ENCODE measurements around the gene CYTH4.

DNA sequence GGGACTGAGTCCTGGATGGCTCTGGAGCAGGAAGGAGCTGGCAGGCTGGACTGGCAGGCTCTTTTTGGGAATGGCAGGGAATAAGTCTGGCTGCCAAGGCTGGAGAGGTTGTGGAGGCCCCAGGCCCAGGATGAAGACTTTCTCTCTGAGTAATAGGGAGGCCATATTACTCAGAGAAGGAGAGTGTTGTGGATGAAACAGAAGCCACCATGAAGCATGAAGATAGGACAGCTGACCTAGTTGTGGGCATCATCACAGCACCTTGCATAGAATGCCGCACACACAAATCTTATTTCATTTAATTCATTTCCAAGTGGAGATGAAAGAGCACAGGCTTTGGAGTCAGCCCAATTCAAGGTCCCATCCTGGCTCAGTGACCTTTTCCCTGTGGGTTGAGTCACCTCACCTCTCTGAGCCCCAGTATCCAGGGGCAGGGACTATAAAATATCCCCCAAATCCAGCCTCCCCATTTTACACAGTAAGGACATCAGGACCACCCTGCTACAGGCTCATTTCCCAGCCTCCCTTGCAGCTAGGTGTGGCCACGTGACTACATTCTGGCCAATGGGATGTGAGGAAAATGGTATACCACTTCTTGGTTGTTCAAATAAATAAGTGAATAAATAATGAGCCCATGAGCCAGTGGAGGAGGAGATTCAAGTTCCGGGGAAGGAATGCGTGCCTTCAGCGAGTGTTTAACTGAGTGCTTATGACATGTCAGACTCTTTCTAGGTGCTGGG is 9.4 kb downstream of the CYTH4 start:
- TF ChIP-seq, protein P1, sequence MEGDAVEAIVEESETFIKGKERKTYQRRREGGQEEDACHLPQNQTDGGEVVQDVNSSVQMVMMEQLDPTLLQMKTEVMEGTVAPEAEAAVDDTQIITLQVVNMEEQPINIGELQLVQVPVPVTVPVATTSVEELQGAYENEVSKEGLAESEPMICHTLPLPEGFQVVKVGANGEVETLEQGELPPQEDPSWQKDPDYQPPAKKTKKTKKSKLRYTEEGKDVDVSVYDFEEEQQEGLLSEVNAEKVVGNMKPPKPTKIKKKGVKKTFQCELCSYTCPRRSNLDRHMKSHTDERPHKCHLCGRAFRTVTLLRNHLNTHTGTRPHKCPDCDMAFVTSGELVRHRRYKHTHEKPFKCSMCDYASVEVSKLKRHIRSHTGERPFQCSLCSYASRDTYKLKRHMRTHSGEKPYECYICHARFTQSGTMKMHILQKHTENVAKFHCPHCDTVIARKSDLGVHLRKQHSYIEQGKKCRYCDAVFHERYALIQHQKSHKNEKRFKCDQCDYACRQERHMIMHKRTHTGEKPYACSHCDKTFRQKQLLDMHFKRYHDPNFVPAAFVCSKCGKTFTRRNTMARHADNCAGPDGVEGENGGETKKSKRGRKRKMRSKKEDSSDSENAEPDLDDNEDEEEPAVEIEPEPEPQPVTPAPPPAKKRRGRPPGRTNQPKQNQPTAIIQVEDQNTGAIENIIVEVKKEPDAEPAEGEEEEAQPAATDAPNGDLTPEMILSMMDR (IDR thresholded peaks at IDR 0.05): no peak
- no peak for TF ChIP-seq POLR2A (IDR thresholded peaks at IDR 0.05; ENCODE audit: low read depth)
- TF ChIP-seq EP300 (IDR thresholded peaks at IDR 0.05): no peak
